Naive B cell (primary cell): ENCODE data around the gene CD81. TPM values are rescaled to one million over a fixed set of nuclear protein-coding genes. Genes with fewer than 3 reads are reported as not detected.
A peak's percentile ranks its signal among the peaks of the same experiment; 100 is the strongest.

Source experiments
- ATAC-seq, 2 donors: fragments of 150-1000 bp; cut with Tn5 transposase; 2 replicates each; pipeline ENCODE4 v1.10.0; 2021; ENCODE audit warnings: low read depth in 2 of 2, mild to moderate bottlenecking in 2 of 2, moderate library complexity in 2 of 2
- DNase-seq: peaks from one replicate; pipeline ENCODE4 v3.0.0; 2022
- H3K27ac Mint-ChIP-seq, 6 donors: one replicate each; pipeline ENCODE4 v1.8.0; 2020 to 2022; ENCODE audit warnings: mild to moderate bottlenecking in 6 of 6, mixed read lengths in 6 of 6, moderate library complexity in 5 of 6, inconsistent platforms in 2 of 6
- H3K27me3 Mint-ChIP-seq, 3 donors: one replicate each; pipeline ENCODE4 v1.8.0; 2021 to 2022; ENCODE audit warnings: mixed read lengths in 3 of 3, mild to moderate bottlenecking in 1 of 3
- H3K36me3 Mint-ChIP-seq, 2 donors: one replicate each; pipeline ENCODE4 v1.8.0; 2020 to 2022; ENCODE audit warnings: mixed read lengths in 2 of 2, inconsistent platforms in 1 of 2, mild to moderate bottlenecking in 1 of 2
- H3K4me1 Mint-ChIP-seq, 3 donors: one replicate each; pipeline ENCODE4 v1.8.0; 2020 to 2022; ENCODE audit warnings: mixed read lengths in 3 of 3, inconsistent platforms in 1 of 3, mild to moderate bottlenecking in 1 of 3, moderate library complexity in 1 of 3
- H3K4me3 Mint-ChIP-seq, 8 donors: one replicate each; pipeline ENCODE4 v1.8.0; 2020 to 2022; ENCODE audit warnings: mild to moderate bottlenecking in 8 of 8, mixed read lengths in 8 of 8, moderate library complexity in 8 of 8, inconsistent platforms in 2 of 8
- H3K9me3 Mint-ChIP-seq, 7 donors: one replicate each; pipeline ENCODE4 v1.8.0; 2020 to 2022; ENCODE audit warnings: mixed read lengths in 7 of 7, mild to moderate bottlenecking in 5 of 7, inconsistent platforms in 2 of 7, moderate library complexity in 1 of 7
- polyA plus RNA-seq, 6 donors: library from polyadenylated mRNA; unstranded; fragments of 300-500 nt; fragmentation: Illumina TruSeq; gene quantifications; one replicate each; pipeline ENCODE4 v1.2.3, GENCODE V29; 2021; ENCODE audit warnings: low read depth in 6 of 6

CD81 gene
- polyA plus RNA-seq, 6 donors from 2014 or later = 110 to 279 (median 240) TPM

DNA sequence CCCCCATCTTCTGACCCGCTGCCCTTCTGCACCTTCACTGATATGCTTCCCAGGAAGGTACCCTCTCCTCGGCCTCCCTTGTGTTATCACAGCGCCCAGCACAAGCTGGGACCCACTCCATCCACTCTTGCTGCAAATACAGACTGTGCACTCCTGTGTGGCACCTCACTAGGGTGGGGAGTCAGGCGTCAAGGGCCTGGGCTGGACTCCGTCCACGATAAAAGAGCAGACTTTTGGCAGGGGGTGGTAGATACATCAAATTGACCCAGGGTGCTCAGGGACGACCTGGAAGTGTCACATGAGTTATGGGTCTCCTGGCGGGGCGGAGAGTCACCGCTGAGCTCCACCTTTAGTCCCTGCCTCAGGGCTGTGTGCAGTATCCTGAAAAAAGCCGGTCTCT, 66.3 kb downstream of the CD81 start:
- peak overlapping the region in 2 of 6 donors; percentile 16 to 31 for H3K27ac Mint-ChIP-seq
- H3K27me3 Mint-ChIP-seq = peaks cover 0 to 19% (median 4%) of the 10 kb centered on the region in 3 donors
- peak overlapping the region; percentile 11 to 82 (median 52) for H3K4me3 Mint-ChIP-seq
- DNase-seq (no peak), ATAC-seq (no peak)
- H3K9me3 Mint-ChIP-seq = peaks cover 0 to 9% (median 2%) of the 10 kb centered on the region in 7 donors
- no peaks in the 10 kb centered on the region for H3K36me3 Mint-ChIP-seq
- H3K4me1 Mint-ChIP-seq = peaks cover 22 to 31% (median 30%) of the 10 kb centered on the region in 3 donors

DNA sequence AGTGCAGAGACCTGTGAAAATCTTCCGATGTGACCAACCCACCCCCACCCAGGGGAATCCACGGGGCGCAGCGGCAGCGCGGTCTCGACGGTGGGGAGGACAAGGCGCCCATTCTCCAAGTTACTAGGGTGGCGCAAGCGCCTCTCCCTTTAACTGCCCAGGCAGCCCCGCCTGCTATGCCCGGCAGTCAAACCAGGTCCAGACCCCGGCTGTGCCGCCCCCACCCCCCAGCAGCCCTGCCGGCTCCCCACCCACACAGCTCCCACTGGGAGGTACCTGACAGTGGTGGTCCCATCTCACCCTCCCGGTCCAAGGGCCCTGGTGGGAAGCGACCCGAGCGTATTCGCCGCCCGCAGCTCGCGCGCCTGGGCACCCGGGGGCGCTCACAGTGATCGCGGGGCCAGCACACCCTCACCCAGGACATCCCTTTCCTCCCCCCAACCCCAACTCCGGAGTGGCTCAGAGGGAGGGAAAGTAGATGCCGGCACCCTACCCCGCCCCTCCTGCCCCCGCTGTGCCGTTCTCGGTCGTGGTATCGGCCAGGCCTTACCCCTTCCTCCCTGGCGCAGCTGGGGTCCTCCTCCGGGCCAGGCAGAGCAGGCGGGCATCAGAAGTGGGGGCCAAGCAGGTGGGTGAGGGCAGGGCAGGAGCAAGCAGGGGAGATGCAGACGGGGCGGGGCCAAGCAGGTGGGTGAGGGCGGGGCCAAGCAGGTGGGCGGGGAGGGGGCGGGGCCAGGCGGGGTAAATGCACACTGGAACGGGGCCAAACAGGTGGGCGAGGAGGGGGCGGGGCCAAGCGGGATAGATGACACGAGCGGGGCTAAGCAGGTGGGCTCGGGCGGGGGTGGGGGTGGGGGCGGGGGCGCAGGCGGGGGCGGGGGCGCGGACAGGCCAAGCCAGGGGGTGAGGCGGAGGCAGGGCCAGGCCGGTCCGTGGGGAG, 67.0 kb downstream of the CD81 start, which contains the start of gene TRPM5:
Gene TRPM5 (minus strand): TSS at position 634 of the 940 bp plus-strand sequence. CDS start 21,478 bp downstream, outside the sequence.
- Mint-ChIP-seq H3K4me3 (peak within 1 kb of the TSS; percentile 92 to 96 (median 94)), H3K9me3 (peaks cover 0 to 7% (median 2%) of the 10 kb centered on the region in 7 donors), H3K27me3 (peaks cover 0 to 19% (median 4%) of the 10 kb centered on the region in 3 donors), H3K27ac (peak within 1 kb of the TSS; percentile 31 to 86 (median 70)), H3K36me3 (no peaks in the 10 kb centered on the region), H3K4me1 (peaks cover 22 to 35% (median 32%) of the 10 kb centered on the region in 3 donors)
- ATAC-seq = peak; percentile 49 to 56
- peak; percentile 63 for DNase-seq

DNA sequence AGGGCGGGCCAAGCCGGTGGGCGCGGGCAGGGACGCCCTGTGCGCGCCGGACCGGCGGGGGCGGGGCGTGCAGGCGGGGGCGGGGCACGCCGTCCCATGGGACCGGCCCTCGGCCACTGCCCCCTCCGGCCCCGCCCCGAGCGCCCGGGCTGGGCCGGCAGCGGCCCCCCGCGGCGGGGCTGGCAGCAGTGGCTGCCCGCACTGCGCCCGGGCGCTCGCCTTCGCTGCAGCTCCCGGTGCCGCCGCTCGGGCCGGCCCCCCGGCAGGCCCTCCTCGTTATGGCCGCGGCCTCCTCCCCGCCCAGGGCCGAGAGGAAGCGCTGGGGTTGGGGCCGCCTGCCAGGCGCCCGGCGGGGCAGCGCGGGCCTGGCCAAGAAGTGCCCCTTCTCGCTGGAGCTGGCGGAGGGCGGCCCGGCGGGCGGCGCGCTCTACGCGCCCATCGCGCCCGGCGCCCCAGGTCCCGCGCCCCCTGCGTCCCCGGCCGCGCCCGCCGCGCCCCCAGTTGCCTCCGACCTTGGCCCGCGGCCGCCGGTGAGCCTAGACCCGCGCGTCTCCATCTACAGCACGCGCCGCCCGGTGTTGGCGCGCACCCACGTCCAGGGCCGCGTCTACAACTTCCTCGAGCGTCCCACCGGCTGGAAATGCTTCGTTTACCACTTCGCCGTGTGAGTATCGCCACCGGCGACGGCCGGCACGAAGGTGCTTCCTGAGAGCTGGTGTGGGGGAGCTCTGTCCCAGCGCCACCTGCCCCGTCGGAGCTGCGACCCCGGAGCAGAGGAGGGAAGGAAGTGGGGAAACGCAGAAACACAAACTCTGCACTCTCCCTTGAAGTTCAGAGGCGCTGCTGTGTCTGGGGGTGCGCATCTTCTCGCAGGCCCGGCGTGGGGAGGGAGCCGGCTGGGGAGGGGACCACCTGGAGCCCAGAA, 68.0 kb downstream of the CD81 start, which contains the start of gene KCNQ1:
Gene KCNQ1 (plus strand): TSS at position 188 of the 925 bp plus-strand sequence. CDS start 91 bp downstream, at position 279.
- H3K4me3 Mint-ChIP-seq = peak within 1 kb of the TSS; percentile 92 to 96 (median 94)
- H3K9me3 Mint-ChIP-seq = peaks cover 0 to 2% (median 0%) of the 10 kb centered on the region in 7 donors
- H3K36me3 Mint-ChIP-seq = no peaks in the 10 kb centered on the region
- peak within 1 kb of the TSS; percentile 9 to 86 (median 70) for H3K27ac Mint-ChIP-seq
- ATAC-seq = peak; percentile 52 to 65
- DNase-seq = peak; percentile 61
- peaks cover 0 to 19% (median 4%) of the 10 kb centered on the region in 3 donors for H3K27me3 Mint-ChIP-seq
- peaks cover 25 to 35% (median 34%) of the 10 kb centered on the region in 3 donors for H3K4me1 Mint-ChIP-seq

DNA sequence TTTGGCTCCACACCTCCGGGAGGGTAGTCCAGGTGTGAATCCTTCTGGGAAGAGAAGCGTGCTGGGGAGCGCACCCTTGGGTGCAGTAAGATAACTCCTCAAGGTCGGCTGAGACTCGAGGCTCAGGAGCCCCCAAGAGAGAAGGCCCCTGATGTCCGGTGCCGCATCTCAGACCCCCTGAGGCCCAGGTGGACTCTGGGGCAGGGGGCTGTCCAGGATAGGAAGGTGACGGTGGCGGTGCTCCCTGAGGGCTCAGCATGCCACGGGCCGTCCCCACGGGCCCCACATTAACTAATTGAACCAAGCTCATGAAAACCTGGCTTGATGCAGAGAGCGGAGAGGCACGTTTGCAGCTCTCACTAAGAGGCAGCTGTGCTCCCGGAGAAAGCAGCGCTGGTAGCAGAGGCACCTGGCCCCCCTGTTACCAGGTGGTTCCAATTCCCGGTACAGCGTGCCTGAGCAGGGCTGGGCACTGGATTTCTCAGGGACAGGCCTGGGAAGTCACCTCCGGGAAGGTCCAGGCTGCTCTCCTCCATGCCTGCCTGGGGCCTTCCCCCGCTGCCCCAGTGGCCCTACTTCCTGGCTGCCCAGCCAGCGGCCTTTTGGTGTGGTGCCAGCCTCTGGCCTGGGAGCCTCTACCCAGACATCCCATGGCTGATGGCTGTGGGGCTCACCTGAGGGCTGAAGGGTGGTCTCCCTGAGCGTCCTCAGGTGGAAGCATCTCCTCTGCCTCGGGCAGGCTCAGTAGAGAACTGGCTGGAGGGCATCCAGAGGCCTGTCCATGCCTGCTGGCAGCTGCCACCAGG, 68.8 kb downstream of the CD81 start:
- Mint-ChIP-seq H3K27me3 (peaks cover 0 to 12% (median 4%) of the 10 kb centered on the region in 3 donors), H3K9me3 (peaks cover 0 to 1% (median 0%) of the 10 kb centered on the region in 7 donors), H3K4me3 (peak overlapping the region; percentile 92 to 96 (median 94)), H3K4me1 (peaks cover 25 to 35% (median 34%) of the 10 kb centered on the region in 3 donors), H3K36me3 (no peaks in the 10 kb centered on the region), H3K27ac (peak overlapping the region in 1 of 6 donors; percentile 73)
- ATAC-seq (no peak), DNase-seq (no peak)

GRCh38 chr11:2446590-2447252, 69.6 kb downstream of the CD81 start:
- DNase-seq (peak; percentile 51), ATAC-seq (peak; percentile 37 to 49)
- H3K36me3 Mint-ChIP-seq = no peaks in the 10 kb centered on the region
- no peaks in the 10 kb centered on the region for H3K9me3 Mint-ChIP-seq
- peak overlapping the region in 5 of 6 donors; percentile 10 to 91 (median 83) for H3K27ac Mint-ChIP-seq
- peak overlapping the region; percentile 92 to 96 (median 94) for H3K4me3 Mint-ChIP-seq
- H3K27me3 Mint-ChIP-seq = peaks cover 0 to 12% (median 4%) of the 10 kb centered on the region in 3 donors
- H3K4me1 Mint-ChIP-seq = peaks cover 25 to 35% (median 34%) of the 10 kb centered on the region in 3 donors

Other genes starting within 250 kb of the CD81 start
- gene IGF2, start 237.9 kb upstream of the CD81 start, polyA plus RNA-seq = not detected
- not detected for gene INS, start 216.1 kb upstream of the CD81 start, polyA plus RNA-seq
- not detected for gene TH, start 205.5 kb upstream of the CD81 start, polyA plus RNA-seq
- 1 to 10 TPM in 1 of 6 donors, under 1 TPM in 4, not detected in 1; 0.35 to 1.7 (median 0.60) TPM for gene ASCL2, start 106.7 kb upstream of the CD81 start, polyA plus RNA-seq
- 10 to 100 TPM in 3 of 6 donors, 1 to 10 TPM in 3; 8.3 to 15.4 (median 10.2) TPM for gene C11orf21, start 75.4 kb upstream of the CD81 start, polyA plus RNA-seq
- gene TSPAN32, start 75.3 kb upstream of the CD81 start, polyA plus RNA-seq = 10 to 100 TPM in 4 of 6 donors, 1 to 10 TPM in 2; 6.5 to 24.0 (median 13.5) TPM
- gene TSSC4, start 23.4 kb downstream of the CD81 start, polyA plus RNA-seq = 10 to 100 TPM; 54.7 to 76.0 (median 67.9) TPM
- gene TRPM5, start 67.2 kb downstream of the CD81 start, polyA plus RNA-seq = not detected
- gene KCNQ1, start 67.7 kb downstream of the CD81 start, polyA plus RNA-seq = 10 to 100 TPM in 3 of 6 donors, 1 to 10 TPM in 3; 9.3 to 22.6 (median 10.3) TPM